KMS-11 (cell line): ENCODE measurements around the gene SMIM30.

ENCODE experiments used
- H2AFZ ChIP-seq: fragments of 200-600 bp; sonication (generic); 2 replicates; pipeline ENCODE4 v1.6.1; 2016; ENCODE audit warnings: antibody characterized with exemption, mixed run types, low read depth
- H3K27ac ChIP-seq: fragments of 200-600 bp; sonication (generic); 2 replicates; pipeline ENCODE4 v1.6.1; 2016; ENCODE audit warnings: mild to moderate bottlenecking, mixed run types
- H3K27me3 ChIP-seq: fragments of 200-600 bp; sonication (generic); 2 replicates; pipeline ENCODE4 v1.6.1; 2017; ENCODE audit warnings: mild to moderate bottlenecking, low read depth, mixed run types, moderate library complexity; ENCODE audit not compliant: insufficient read depth
- H3K36me3 ChIP-seq: fragments of 200-600 bp; sonication (generic); 2 replicates; pipeline ENCODE4 v1.6.1; 2017; ENCODE audit warnings: mild to moderate bottlenecking, mixed run types; ENCODE audit not compliant: insufficient read depth
- H3K4me1 ChIP-seq: fragments of 200-600 bp; sonication (generic); 2 replicates; pipeline ENCODE4 v1.6.1; 2016; ENCODE audit warnings: mild to moderate bottlenecking, low read depth, mixed run types; ENCODE audit not compliant: poor library complexity, severe bottlenecking
- H3K4me2 ChIP-seq: fragments of 200-600 bp; sonication (generic); 2 replicates; pipeline ENCODE4 v1.7.0; 2016; ENCODE audit warnings: mild to moderate bottlenecking, mixed run types
- H3K4me3 ChIP-seq: fragments of 200-600 bp; sonication (generic); IDR thresholded peaks from 2 replicates; pipeline ENCODE4 v1.6.1; 2017; ENCODE audit warnings: low read depth, low read length, mixed read lengths; ENCODE audit not compliant: insufficient read depth
- H3K79me2 ChIP-seq: fragments of 200-600 bp; sonication (generic); 2 replicates; pipeline ENCODE4 v1.6.1; 2016; ENCODE audit warnings: low read depth, mixed run types; ENCODE audit not compliant: insufficient read depth
- H3K9ac ChIP-seq: fragments of 200-600 bp; sonication (generic); 2 replicates; pipeline ENCODE4 v1.6.1; 2016; ENCODE audit warnings: mild to moderate bottlenecking, mixed run types
- H4K20me1 ChIP-seq: fragments of 200-600 bp; sonication (generic); 2 replicates; pipeline ENCODE4 v1.6.1; 2016; ENCODE audit warnings: mild to moderate bottlenecking, mixed run types; ENCODE audit not compliant: insufficient read depth
- CTCF ChIP-seq: fragments of 200-600 bp; sonication (generic); conservative IDR thresholded peaks from 2 replicates; pipeline ENCODE4 v1.6.1; 2017; ENCODE audit warnings: low read depth, mild to moderate bottlenecking, antibody characterized with exemption, low read length, moderate library complexity, mixed read lengths

The SMIM30 gene

GRCh38 chr7:113109718-113110117 lies 8.6 kb downstream of the SMIM30 start:
- Histone ChIP-seq H3K4me2 (no peak overlapping the region), H2AFZ (no peak overlapping the region), H3K9ac (no peak overlapping the region), H4K20me1 (no peaks in the 10 kb centered on the region), H3K27ac (no peak overlapping the region), H3K27me3 (no peaks in the 10 kb centered on the region), H3K4me1 (no peaks in the 10 kb centered on the region), H3K4me3 (no peak overlapping the region), H3K36me3 (no peaks in the 10 kb centered on the region), H3K79me2 (no peaks in the 10 kb centered on the region)
- TF ChIP-seq CTCF, result no peak

DNA sequence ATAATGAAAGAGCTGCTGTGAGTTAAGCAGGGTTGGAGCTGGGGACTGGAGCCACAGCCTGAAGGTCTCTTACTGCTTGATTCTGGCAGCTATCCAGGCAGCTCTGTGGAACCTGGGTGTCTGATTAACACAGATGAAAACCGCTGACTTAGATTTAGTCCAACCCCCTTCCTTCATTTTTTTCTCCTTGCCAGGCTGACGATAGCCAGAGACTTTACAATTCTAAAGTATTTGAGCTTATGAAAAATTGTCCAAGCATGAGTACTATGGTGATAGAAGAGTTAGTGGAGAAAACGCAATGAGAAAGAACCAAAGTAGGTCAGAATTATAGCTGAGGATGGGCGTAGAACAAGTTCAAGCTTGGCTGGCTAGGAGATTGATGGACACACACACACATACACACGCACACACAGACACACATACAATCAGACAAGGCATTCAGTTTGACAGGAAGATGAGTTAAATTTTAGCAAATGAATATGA lies 18.2 kb downstream of the SMIM30 start:
- Histone ChIP-seq H3K27ac (no peak overlapping the region), H3K9ac (no peak overlapping the region), H4K20me1 (no peaks in the 10 kb centered on the region), H3K36me3 (no peaks in the 10 kb centered on the region), H3K79me2 (no peaks in the 10 kb centered on the region), H3K4me1 (no peaks in the 10 kb centered on the region), H3K4me2 (no peak overlapping the region), H3K27me3 (no peaks in the 10 kb centered on the region), H3K4me3 (no peak overlapping the region), H2AFZ (no peak overlapping the region)
- no peak for TF ChIP-seq CTCF

DNA sequence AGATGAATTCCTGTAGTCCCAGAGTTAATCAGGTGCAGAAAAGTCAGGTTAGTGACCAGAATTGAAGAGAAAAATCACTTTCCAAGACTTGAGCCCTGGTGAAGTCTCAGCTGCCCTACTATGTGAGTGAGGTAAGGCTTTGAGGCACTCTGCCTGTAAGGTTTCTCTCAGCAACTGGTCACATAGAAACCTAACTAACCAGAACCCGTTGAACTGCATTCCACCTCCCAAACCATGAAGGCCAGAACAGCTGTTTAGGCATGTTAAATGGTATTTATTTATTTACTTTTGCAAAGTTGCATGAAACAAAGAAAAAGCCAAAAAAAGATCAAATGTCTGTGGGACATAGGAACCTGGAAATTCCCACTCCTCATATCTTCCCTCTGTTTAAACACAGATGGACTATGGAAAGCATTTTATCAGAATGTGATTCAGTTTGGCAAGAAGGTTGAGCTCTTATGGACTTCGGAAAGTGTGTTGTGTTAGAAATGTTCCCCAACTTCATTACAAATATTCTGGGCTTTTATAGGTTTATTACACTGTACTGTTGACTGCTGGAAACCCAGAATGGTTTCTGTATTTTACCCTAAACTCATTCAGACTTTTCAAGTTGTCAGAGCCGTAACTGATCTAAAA lies 19.0 kb downstream of the SMIM30 start:
- Histone ChIP-seq H3K36me3 (no peaks in the 10 kb centered on the region), H2AFZ (no peak overlapping the region), H3K9ac (no peak overlapping the region), H3K27me3 (no peaks in the 10 kb centered on the region), H3K27ac (no peak overlapping the region), H4K20me1 (no peaks in the 10 kb centered on the region), H3K79me2 (no peaks in the 10 kb centered on the region), H3K4me1 (no peaks in the 10 kb centered on the region), H3K4me3 (no peak overlapping the region), H3K4me2 (no peak overlapping the region)
- TF ChIP-seq CTCF, result no peak

DNA sequence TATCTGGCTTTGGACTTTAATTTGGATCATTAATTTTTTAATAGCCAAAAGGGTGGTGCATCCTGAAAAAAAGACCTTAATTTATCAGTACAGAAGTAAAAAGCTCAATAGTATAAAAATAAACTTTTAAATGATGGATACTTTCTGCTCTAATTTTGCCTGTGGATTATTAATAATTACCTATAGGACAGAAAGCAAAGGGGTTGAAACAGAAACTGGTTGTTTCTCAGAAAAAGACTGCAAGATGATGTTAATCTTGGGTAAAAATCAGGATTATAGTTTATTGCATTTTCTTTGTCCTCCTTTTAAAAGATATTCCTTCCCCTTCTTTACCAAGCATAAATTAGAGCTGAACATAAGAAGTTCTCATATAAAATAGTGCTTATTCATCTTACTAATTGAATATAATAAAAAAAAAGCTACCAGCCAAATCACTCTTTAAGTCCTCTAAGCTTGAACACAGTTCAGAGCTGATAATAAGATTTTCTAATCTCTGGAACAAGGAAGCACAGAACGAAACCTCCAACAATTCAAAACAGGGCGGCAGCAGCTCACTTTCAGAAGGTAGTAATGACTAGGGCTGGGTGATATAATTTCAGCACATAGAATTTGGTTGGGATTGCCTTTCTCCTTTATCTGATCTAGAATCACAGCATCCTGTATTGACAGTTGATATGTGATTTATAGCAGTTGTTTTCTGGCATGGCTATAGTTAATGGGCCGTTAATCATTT lies 23.7 kb downstream of the SMIM30 start:
- H3K27me3 ChIP-seq, result no peaks in the 10 kb centered on the region
- no peaks in the 10 kb centered on the region for H3K36me3 ChIP-seq
- H2AFZ ChIP-seq, result no peak overlapping the region
- H3K4me3 ChIP-seq, result no peak overlapping the region
- no peak overlapping the region for H3K9ac ChIP-seq
- no peak overlapping the region for H3K4me2 ChIP-seq
- no peaks in the 10 kb centered on the region for H3K79me2 ChIP-seq
- H3K4me1 ChIP-seq, result no peaks in the 10 kb centered on the region
- no peak overlapping the region for H3K27ac ChIP-seq
- H4K20me1 ChIP-seq, result no peaks in the 10 kb centered on the region
- no peak for TF ChIP-seq CTCF
